Activated CD4-positive, alpha-beta memory T cell treated with anti-CD3 and anti-CD28 coated beads, Interleukin-2, amount 10 ng/mL, durations not matched to agents 7 days and 5 days (primary cell): ENCODE results near the gene ASPM. TPM values are rescaled to one million over a fixed set of nuclear protein-coding genes. Genes with fewer than 3 reads are reported as not detected.
"Not testable (repeated sequence)": the region's sequence is repeated elsewhere in the genome, so short reads cannot be mapped to it uniquely, and the experiment has no call there.

Experiments used
- CTCF ChIA-PET: fragments of 350-600 bp; sonication (Branson Sonifier 250); formaldehyde crosslinking; loops from one replicate; lab custom pipeline; 2021; ENCODE audit warnings: antibody characterized with exemption, inconsistent platforms; lab: Charles Lee
- POLR2A ChIA-PET: fragments of 350-600 bp; sonication (Branson Sonifier 250); formaldehyde crosslinking; loops from one replicate; lab custom pipeline; 2021; ENCODE audit warnings: antibody characterized with exemption; lab: Charles Lee
- DNase-seq: peaks from one replicate; pipeline ENCODE4 v3.0.0-alpha.2; 2020
- H3K27ac Mint-ChIP-seq: one replicate; pipeline ENCODE4 v1.8.0; 2021; ENCODE audit warnings: mild to moderate bottlenecking, mixed read lengths
- H3K27me3 Mint-ChIP-seq: one replicate; pipeline ENCODE4 v1.8.0; 2021; ENCODE audit warnings: mixed read lengths
- H3K36me3 Mint-ChIP-seq: one replicate; pipeline ENCODE4 v1.8.0; 2021; ENCODE audit warnings: low read depth, mixed read lengths
- H3K4me1 Mint-ChIP-seq: one replicate; pipeline ENCODE4 v1.8.0; 2021; ENCODE audit warnings: mixed read lengths
- H3K4me3 Mint-ChIP-seq: one replicate; pipeline ENCODE4 v1.8.0; 2021; ENCODE audit warnings: mild to moderate bottlenecking, mixed read lengths
- H3K9me3 Mint-ChIP-seq: one replicate; pipeline ENCODE4 v1.8.0; 2021; ENCODE audit warnings: mixed read lengths
- total RNA-seq, 2 experiments: library from RNA; stranded (reverse); gene quantifications; one replicate each; pipeline ENCODE4 v1.2.3, GENCODE V29; 2021

The ASPM gene
- total RNA-seq, 2 experiments from 2014 or later = 73.0 to 75.7 TPM

DNA sequence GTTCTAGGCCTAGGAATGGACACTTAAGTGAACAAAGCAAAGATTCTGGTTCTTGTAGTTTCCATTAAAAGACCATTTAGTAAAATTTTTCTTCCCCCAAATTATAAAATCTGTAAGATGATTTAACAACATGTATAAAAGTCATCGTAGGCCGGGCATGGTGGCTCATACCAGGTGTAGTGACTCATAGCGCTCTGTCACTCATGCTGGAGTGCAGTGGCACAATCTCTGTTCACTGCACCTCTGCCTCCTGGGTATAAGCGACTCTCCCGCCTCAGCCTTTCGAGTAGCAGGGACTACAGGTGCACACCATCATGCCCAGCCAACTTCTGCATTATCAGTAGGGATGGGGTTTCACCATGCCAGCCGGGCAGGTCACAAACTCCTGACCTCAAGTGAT, 9.1 kb downstream of the ASPM start:
- ChIA-PET POLR2A (no interaction called here), CTCF (interaction anchor here (1.6 kb wide), 1 partner anchor 15 kb away, joined by 3 read pairs; no protein-coding TSS in a partner anchor)
- H3K4me3 Mint-ChIP-seq = no peak overlapping the region
- no peaks in the 10 kb centered on the region for H3K27me3 Mint-ChIP-seq
- H3K9me3 Mint-ChIP-seq = no peaks in the 10 kb centered on the region
- H3K4me1 Mint-ChIP-seq = peaks cover 45% of the 10 kb centered on the region
- DNase-seq = no peak
- no peak overlapping the region for H3K27ac Mint-ChIP-seq
- peaks cover 65% of the 10 kb centered on the region for H3K36me3 Mint-ChIP-seq

DNA sequence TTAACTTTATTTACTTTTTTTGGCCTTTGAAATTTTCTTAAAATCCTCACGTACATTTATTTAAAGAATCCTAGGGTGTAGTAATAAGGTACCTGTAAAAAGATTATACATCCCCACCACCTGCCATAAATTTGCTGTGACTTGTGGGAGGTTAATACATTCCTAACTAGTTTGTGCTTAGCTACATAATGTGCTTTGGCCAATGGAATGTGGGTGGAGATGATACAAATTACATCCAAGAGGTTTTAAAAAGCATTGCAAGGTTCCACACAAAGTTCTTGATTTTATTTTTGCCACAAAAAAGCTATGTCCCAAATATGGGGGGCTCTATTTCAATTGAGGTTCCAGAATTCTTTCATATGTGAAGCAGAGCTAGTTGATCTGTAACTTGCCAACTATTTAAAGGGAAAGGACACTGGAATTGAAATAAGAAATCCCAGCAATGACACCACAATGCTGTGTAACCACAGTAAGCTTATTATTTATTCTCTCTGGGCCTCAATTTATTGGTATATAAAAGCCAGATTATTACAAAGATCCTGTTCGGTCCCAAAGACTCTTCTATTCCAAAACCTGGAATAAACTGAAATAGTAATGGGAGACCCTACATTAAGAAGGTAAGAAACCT, 15.7 kb downstream of the ASPM start:
- H3K36me3 Mint-ChIP-seq = peaks cover 65% of the 10 kb centered on the region
- peaks cover 8% of the 10 kb centered on the region for H3K4me1 Mint-ChIP-seq
- DNase-seq = no peak
- no peak overlapping the region for H3K27ac Mint-ChIP-seq
- H3K4me3 Mint-ChIP-seq = no peak overlapping the region
- ChIA-PET POLR2A (no interaction called here), CTCF (no interaction called here)
- no peaks in the 10 kb centered on the region for H3K9me3 Mint-ChIP-seq
- no peaks in the 10 kb centered on the region for H3K27me3 Mint-ChIP-seq

- Mint-ChIP-seq H3K36me3 (peaks cover 69% of the 10 kb centered on the region), H3K27ac (no peak overlapping the region), H3K27me3 (no peaks in the 10 kb centered on the region), H3K9me3 (no peaks in the 10 kb centered on the region), H3K4me1 (peaks cover 5% of the 10 kb centered on the region), H3K4me3 (no peak overlapping the region)
- DNase-seq = no peak
- ChIA-PET POLR2A (no interaction called here), CTCF (no interaction called here)
Measured at GRCh38 chr1:197129698-197130097, 16.8 kb downstream of the ASPM start.

DNA sequence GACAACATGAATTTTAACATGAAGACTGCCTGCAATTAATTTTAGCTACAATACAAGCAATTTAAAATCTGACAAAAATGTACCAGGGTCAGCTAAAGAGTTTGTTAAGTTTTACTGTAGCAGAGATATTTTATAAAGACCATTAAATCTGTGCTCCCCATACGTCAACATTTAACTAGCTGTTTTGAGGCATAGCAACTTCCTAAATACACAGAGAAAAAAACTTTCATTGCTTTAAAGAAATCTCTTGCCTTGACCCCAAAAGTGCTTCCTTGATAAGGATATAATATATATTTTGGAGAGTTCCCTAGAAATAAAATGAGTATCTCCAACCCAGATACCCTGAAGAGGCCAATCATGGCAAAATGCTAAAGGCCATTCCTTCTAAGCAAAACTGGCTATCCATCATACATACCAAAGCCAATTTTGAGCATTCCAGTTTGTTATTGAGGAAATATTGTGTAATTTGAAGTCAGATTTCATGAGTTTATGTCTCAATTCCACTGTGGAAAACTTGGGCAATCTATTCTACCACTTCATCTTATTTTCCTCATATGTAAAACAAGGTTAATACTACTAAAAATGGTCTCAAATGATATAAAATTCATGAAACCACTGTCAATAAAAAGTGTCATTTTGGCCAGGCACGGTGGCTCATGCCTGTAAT, 19.1 kb downstream of the ASPM start:
- no peak for DNase-seq
- Mint-ChIP-seq H3K9me3 (no peaks in the 10 kb centered on the region), H3K4me3 (no peak overlapping the region), H3K27me3 (no peaks in the 10 kb centered on the region), H3K27ac (no peak overlapping the region), H3K36me3 (peaks cover 68% of the 10 kb centered on the region), H3K4me1 (no peaks in the 10 kb centered on the region)
- POLR2A ChIA-PET = no interaction called here
- CTCF ChIA-PET = no interaction called here

DNA sequence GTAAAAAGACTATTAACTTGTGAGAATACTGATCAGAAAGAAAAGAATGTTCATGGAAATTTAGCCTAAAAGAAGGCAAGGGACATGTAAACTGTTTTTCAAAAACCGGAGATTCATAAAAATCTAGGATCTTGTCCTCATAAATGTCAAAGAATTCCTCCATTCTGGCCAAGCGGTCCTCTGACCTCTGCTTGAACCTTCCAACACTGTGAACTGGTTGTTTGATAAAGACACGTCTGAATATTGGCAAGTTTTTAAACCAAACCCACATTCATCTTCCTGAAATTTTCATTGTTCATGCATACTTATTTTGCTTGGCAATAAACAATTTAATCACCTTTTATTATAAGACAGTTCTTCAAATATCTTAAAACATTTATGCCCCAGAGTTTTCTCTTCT, 19.8 kb downstream of the ASPM start:
- ChIA-PET CTCF (interaction anchor here (0.7 kb wide), 1 partner anchor 200 kb away, joined by 5 read pairs; no protein-coding TSS in a partner anchor), POLR2A (no interaction called here)
- H3K27ac Mint-ChIP-seq = no peak overlapping the region
- DNase-seq = no peak
- H3K4me3 Mint-ChIP-seq = no peak overlapping the region
- peaks cover 70% of the 10 kb centered on the region for H3K36me3 Mint-ChIP-seq
- H3K4me1 Mint-ChIP-seq = no peaks in the 10 kb centered on the region
- no peaks in the 10 kb centered on the region for H3K9me3 Mint-ChIP-seq
- H3K27me3 Mint-ChIP-seq = no peaks in the 10 kb centered on the region

DNA sequence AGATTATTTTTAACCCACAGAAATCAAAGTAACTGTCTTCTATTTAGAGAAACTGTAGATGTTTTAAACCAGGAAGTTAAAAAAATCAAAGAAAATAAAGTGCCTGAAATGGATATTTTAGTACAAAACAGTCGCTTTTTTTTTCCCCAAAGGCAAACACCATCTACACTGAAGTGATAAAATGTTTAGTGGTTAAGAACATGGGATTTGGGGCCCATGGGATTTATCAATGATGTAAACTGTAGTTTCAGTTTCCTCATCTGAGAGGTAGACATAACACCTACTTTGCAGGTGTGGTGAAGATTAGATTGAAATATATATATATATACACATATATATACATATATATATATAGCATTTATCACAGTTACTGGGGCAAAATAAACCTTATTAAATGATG, 22.1 kb downstream of the ASPM start:
- Mint-ChIP-seq H3K27ac (no peak overlapping the region), H3K4me1 (no peaks in the 10 kb centered on the region), H3K4me3 (no peak overlapping the region), H3K36me3 (peaks cover 71% of the 10 kb centered on the region), H3K9me3 (no peaks in the 10 kb centered on the region), H3K27me3 (no peaks in the 10 kb centered on the region)
- ChIA-PET POLR2A (no interaction called here), CTCF (no interaction called here)
- DNase-seq = no peak

- CTCF ChIA-PET = no interaction called here
- H3K9me3 Mint-ChIP-seq = no peaks in the 10 kb centered on the region
- no peak overlapping the region for H3K27ac Mint-ChIP-seq
- H3K4me1 Mint-ChIP-seq = no peaks in the 10 kb centered on the region
- POLR2A ChIA-PET = no interaction called here
- H3K36me3 Mint-ChIP-seq = peaks cover 79% of the 10 kb centered on the region
- H3K27me3 Mint-ChIP-seq = no peaks in the 10 kb centered on the region
- no peak overlapping the region for H3K4me3 Mint-ChIP-seq
- no peak for DNase-seq
Measured at GRCh38 chr1:197116156-197116555, 30.3 kb downstream of the ASPM start.

DNA sequence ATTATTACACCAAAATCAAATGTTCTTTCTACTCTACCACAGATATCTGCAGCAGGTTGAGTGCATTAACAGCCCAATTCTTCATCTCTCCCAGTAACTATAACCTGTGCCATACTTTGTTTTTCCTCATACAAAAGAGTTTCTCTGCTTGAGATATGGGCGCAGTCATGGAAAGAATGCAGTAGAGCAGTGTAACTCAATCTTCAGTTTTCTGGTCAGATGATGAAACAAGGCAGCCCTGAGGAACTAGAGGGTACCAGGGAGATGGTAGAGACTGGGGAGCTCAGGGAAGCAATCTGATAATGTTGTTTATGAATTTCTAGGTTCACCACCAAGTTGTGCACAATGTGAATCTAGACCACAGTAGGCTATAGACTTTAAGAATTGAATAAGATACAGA, 39.6 kb downstream of the ASPM start:
- H3K4me3 Mint-ChIP-seq = no peak overlapping the region
- DNase-seq = no peak
- no peaks in the 10 kb centered on the region for H3K4me1 Mint-ChIP-seq
- ChIA-PET POLR2A (no interaction called here), CTCF (no interaction called here)
- H3K9me3 Mint-ChIP-seq = no peaks in the 10 kb centered on the region
- H3K27ac Mint-ChIP-seq = no peak overlapping the region
- H3K36me3 Mint-ChIP-seq = peaks cover 77% of the 10 kb centered on the region
- no peaks in the 10 kb centered on the region for H3K27me3 Mint-ChIP-seq

- no peaks in the 10 kb centered on the region for H3K9me3 Mint-ChIP-seq
- no peak for DNase-seq
- ChIA-PET CTCF (no interaction called here), POLR2A (interaction anchor here (1.0 to 1.6 kb wide), 3 partner anchors 9 to 11 kb away, joined by 3 to 4 read pairs (median 3); no protein-coding TSS in a partner anchor)
- H3K36me3 Mint-ChIP-seq = peaks cover 58% of the 10 kb centered on the region
- no peak overlapping the region for H3K27ac Mint-ChIP-seq
- H3K27me3 Mint-ChIP-seq = no peaks in the 10 kb centered on the region
- H3K4me1 Mint-ChIP-seq = no peaks in the 10 kb centered on the region
- no peak overlapping the region for H3K4me3 Mint-ChIP-seq
Measured at GRCh38 chr1:197103300-197103699, 43.2 kb downstream of the ASPM start.

GRCh38 chr1:197101978-197102377, 44.5 kb downstream of the ASPM start:
- Mint-ChIP-seq H3K9me3 (no peaks in the 10 kb centered on the region), H3K27ac (no peak overlapping the region), H3K36me3 (peaks cover 48% of the 10 kb centered on the region), H3K4me3 (no peak overlapping the region), H3K27me3 (no peaks in the 10 kb centered on the region), H3K4me1 (no peaks in the 10 kb centered on the region)
- no peak for DNase-seq
- ChIA-PET POLR2A (interaction anchor here (1.1 kb wide), 1 partner anchor 10 kb away, joined by 3 read pairs; no protein-coding TSS in a partner anchor), CTCF (no interaction called here)

GRCh38 chr1:197100677-197101076, 45.8 kb downstream of the ASPM start:
- H3K27ac Mint-ChIP-seq = no peak overlapping the region
- peaks cover 43% of the 10 kb centered on the region for H3K36me3 Mint-ChIP-seq
- DNase-seq = no peak
- H3K4me3 Mint-ChIP-seq = no peak overlapping the region
- CTCF ChIA-PET = no interaction called here
- H3K4me1 Mint-ChIP-seq = no peaks in the 10 kb centered on the region
- no peaks in the 10 kb centered on the region for H3K27me3 Mint-ChIP-seq
- POLR2A ChIA-PET = no interaction called here
- H3K9me3 Mint-ChIP-seq = no peaks in the 10 kb centered on the region

DNA sequence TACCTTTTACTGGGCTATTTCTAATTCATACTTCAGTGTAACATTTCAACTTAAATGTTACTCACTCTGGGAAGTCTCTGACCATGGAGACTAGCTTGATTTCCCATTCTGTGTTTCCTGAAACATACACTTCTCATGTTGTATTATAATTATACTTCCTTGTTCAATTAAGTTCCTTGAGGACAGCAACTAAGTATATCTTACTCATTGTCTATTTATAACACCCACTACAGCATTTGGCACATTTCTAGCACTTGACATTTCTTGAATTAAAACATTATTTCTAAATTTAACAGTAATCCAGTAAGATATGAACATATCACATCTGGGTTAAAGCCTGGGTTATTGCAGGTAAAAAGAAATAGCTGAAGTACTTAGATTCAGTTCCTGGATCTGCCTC, 47.0 kb downstream of the ASPM start:
- no peak overlapping the region for H3K4me3 Mint-ChIP-seq
- no peaks in the 10 kb centered on the region for H3K27me3 Mint-ChIP-seq
- no peaks in the 10 kb centered on the region for H3K9me3 Mint-ChIP-seq
- H3K27ac Mint-ChIP-seq = no peak overlapping the region
- POLR2A ChIA-PET = no interaction called here
- no peaks in the 10 kb centered on the region for H3K4me1 Mint-ChIP-seq
- peaks cover 44% of the 10 kb centered on the region for H3K36me3 Mint-ChIP-seq
- CTCF ChIA-PET = no interaction called here
- DNase-seq = no peak

- POLR2A ChIA-PET = interaction anchor here (1.0 to 1.8 kb wide), 2 partner anchors 11 to 15 kb away, joined by 3 to 5 read pairs; no protein-coding TSS in a partner anchor
- H3K27me3 Mint-ChIP-seq, H3K27ac Mint-ChIP-seq, H3K9me3 Mint-ChIP-seq, CTCF ChIA-PET, H3K4me1 Mint-ChIP-seq, H3K4me3 Mint-ChIP-seq, DNase-seq: not testable (repeated sequence)
- H3K36me3 Mint-ChIP-seq = peaks cover 49% of the 10 kb centered on the region
Measured at GRCh38 chr1:197096971-197097370, 49.5 kb downstream of the ASPM start.
